8988T (cell line): ENCODE measurements around the gene C6orf47.

Source experiments
- DNase-seq: peaks from one replicate; pipeline ENCODE4 v3.0.0; 2011

Gene C6orf47

GRCh38 chr6:31687321-31687720 is 26.7 kb upstream of the C6orf47 start:
- DNase-seq, result no peak

GRCh38 chr6:31686483-31686882 is 25.9 kb upstream of the C6orf47 start:
- DNase-seq, result no peak

GRCh38 chr6:31683591-31683990 is 23.0 kb upstream of the C6orf47 start:
- DNase-seq, result no peak

GRCh38 chr6:31681135-31681671 is 20.6 kb upstream of the C6orf47 start:
- DNase-seq, result peak; percentile 76

- peak; percentile 63 for DNase-seq
Measured at GRCh38 chr6:31680226-31681134, 19.9 kb upstream of the C6orf47 start, which contains the start of gene LY6G5C. Gene LY6G5C, minus strand, starts transcription at chr6:31681067. Its CDS starts 694 bp downstream, at chr6:31680373.

GRCh38 chr6:31677955-31678354 is 17.4 kb upstream of the C6orf47 start:
- DNase-seq, result no peak

GRCh38 chr6:31676904-31677303 is 16.3 kb upstream of the C6orf47 start:
- DNase-seq, result no peak

- DNase-seq, result no peak
Measured at GRCh38 chr6:31676322-31676903, 15.8 kb upstream of the C6orf47 start.

GRCh38 chr6:31669676-31670075 is 9.1 kb upstream of the C6orf47 start, which contains the start of gene LY6G5B:
Gene LY6G5B, plus strand, starts transcription at chr6:31669976. Its CDS starts 975 bp downstream, at chr6:31670951.
- no peak for DNase-seq

GRCh38 chr6:31666337-31666965 is 5.9 kb upstream of the C6orf47 start:
- DNase-seq, result no peak

GRCh38 chr6:31665501-31666336 is 5.1 kb upstream of the C6orf47 start, which contains the start of gene CSNK2B:
Gene CSNK2B, plus strand, starts transcription at chr6:31666080. Its CDS starts 752 bp downstream, at chr6:31666832.
- peak; percentile 95 for DNase-seq

GRCh38 chr6:31664790-31665500 is 4.4 kb upstream of the C6orf47 start, which contains the start of gene GPANK1:
Gene GPANK1, minus strand, starts transcription at chr6:31664997. Its CDS starts 519 bp downstream, at chr6:31664478.
- DNase-seq, result peak; percentile 53

- peak; percentile 70 for DNase-seq
Measured at GRCh38 chr6:31663961-31664789, 3.6 kb upstream of the C6orf47 start.

- DNase-seq, result no peak
Measured at GRCh38 chr6:31663126-31663960, 2.8 kb upstream of the C6orf47 start.

- DNase-seq, result no peak
Measured at GRCh38 chr6:31662124-31662723, 1.6 kb upstream of the C6orf47 start.

- no peak for DNase-seq
Measured at GRCh38 chr6:31661262-31662123, 915 bp upstream of the C6orf47 start.

GRCh38 chr6:31659649-31660380 is 763 bp downstream of the C6orf47 start:
- no peak for DNase-seq
